Stimulated activated CD8-positive, alpha-beta memory T cell treated with anti-CD3 and anti-CD28 coated beads, Interleukin-4, amount 100 ng/mL, for 24 hours (primary cell): ENCODE measurements around the gene RASGEF1C.
A peak's percentile ranks its signal among the peaks of the same experiment; 100 is the strongest.

ENCODE experiments used
- DNase-seq: peaks from one replicate; pipeline ENCODE4 v3.0.0-alpha.2; 2020; ENCODE audit warnings: low read depth

The RASGEF1C gene

GRCh38 chr5:180081481-180081880 is 127.5 kb downstream of the RASGEF1C start:
- DNase-seq, result no peak

- no peak for DNase-seq
These were observed 128.3 kb downstream of the RASGEF1C start for GRCh38 chr5:180080486-180081280.

- no peak for DNase-seq
These were observed 129.1 kb downstream of the RASGEF1C start for GRCh38 chr5:180079702-180080466.

GRCh38 chr5:180078348-180078747 is 130.7 kb downstream of the RASGEF1C start:
- no peak for DNase-seq

- DNase-seq, result no peak
These were observed 131.3 kb downstream of the RASGEF1C start for GRCh38 chr5:180077594-180078284.

- DNase-seq, result no peak
These were observed 133.3 kb downstream of the RASGEF1C start for GRCh38 chr5:180075703-180076102.

GRCh38 chr5:180074462-180074861 is 134.5 kb downstream of the RASGEF1C start:
- no peak for DNase-seq

GRCh38 chr5:180072556-180072955 is 136.5 kb downstream of the RASGEF1C start:
- DNase-seq, result no peak

- DNase-seq, result no peak
These were observed 136.8 kb downstream of the RASGEF1C start for GRCh38 chr5:180072256-180072548.

GRCh38 chr5:180071531-180072255 is 137.3 kb downstream of the RASGEF1C start, which contains the start of gene RNF130:
Gene RNF130 (minus strand): TSS chr5:180071759. CDS start chr5:180071702, 57 bp downstream.
- DNase-seq, result peak; percentile 88

GRCh38 chr5:180070756-180071530 is 138.1 kb downstream of the RASGEF1C start:
- DNase-seq, result no peak

GRCh38 chr5:180069589-180070247 is 139.3 kb downstream of the RASGEF1C start:
- DNase-seq, result no peak

- DNase-seq, result no peak
These were observed 140.4 kb downstream of the RASGEF1C start for GRCh38 chr5:180068519-180069090.

GRCh38 chr5:180067986-180068385 is 141.0 kb downstream of the RASGEF1C start:
- DNase-seq, result no peak

- no peak for DNase-seq
These were observed 148.8 kb downstream of the RASGEF1C start for GRCh38 chr5:180060192-180060591.

- no peak for DNase-seq
These were observed 149.7 kb downstream of the RASGEF1C start for GRCh38 chr5:180059326-180059725.

- no peak for DNase-seq
These were observed 152.9 kb downstream of the RASGEF1C start for GRCh38 chr5:180056153-180056552.

GRCh38 chr5:180054226-180054625 is 154.8 kb downstream of the RASGEF1C start:
- no peak for DNase-seq

- no peak for DNase-seq
These were observed 155.9 kb downstream of the RASGEF1C start for GRCh38 chr5:180053061-180053602.

GRCh38 chr5:180052211-180052818 is 156.7 kb downstream of the RASGEF1C start:
- no peak for DNase-seq
